ENCODE measurements around the gene CD34. TPM values are rescaled to one million over a fixed set of nuclear protein-coding genes. Genes with fewer than 3 reads are reported as not detected.
A peak's percentile ranks its signal among the peaks of the same experiment; 100 is the strongest.

CD34 gene
- total and polyA plus RNA-seq, 8 donors, result 3.2 to 31.2 (median 11.6) TPM

- peak overlapping the region in 1 of 5 donors; percentile 38 for H3K27ac ChIP-seq
- intact Hi-C loops (cut with DNase I; ENCODE audit: low total_unique reads), result no loop called here
Measured at GRCh38 chr1:207858806-207859205, 52.1 kb downstream of the CD34 start.

GRCh38 chr1:207858281-207858680 lies 52.6 kb downstream of the CD34 start:
- 69 to 90% (median 88%) methylated on average over 1 of the region's 1 CpG for WGBS, 5 donors
- intact Hi-C loops (cut with DNase I; ENCODE audit: low total_unique reads), result no loop called here
- Histone ChIP-seq H3K4me3 (no peak overlapping the region), H3K4me1 (peaks cover 31 to 97% (median 58%) of the 10 kb centered on the region in 4 donors), H3K27ac (peak overlapping the region in 1 of 5 donors; percentile 38), H3K36me3 (peaks cover 1 to 40% (median 27%) of the 10 kb centered on the region in 4 donors), H3K9me3 (no peaks in the 10 kb centered on the region), H3K27me3 (no peaks in the 10 kb centered on the region)
- DNase-seq, result no peak
- TF ChIP-seq CTCF (IDR thresholded peaks at IDR 0.05) (no peak), EP300 (IDR thresholded peaks at IDR 0.05) (no peak), POLR2AphosphoS5 (IDR thresholded peaks at IDR 0.05) (no peak), POLR2A (IDR thresholded peaks at IDR 0.05) (no peak)

More at GRCh38 chr1:207858806-207859205, 52.1 kb downstream of the CD34 start:
- H3K36me3 ChIP-seq, result peaks cover 0 to 46% (median 30%) of the 10 kb centered on the region in 4 donors
- no peak overlapping the region for H3K4me3 ChIP-seq
- H3K9me3 ChIP-seq, result no peaks in the 10 kb centered on the region
- DNase-seq, result no peak
- TF ChIP-seq POLR2A (IDR thresholded peaks at IDR 0.05), result no peak
- TF ChIP-seq POLR2AphosphoS5 (IDR thresholded peaks at IDR 0.05), result no peak
- TF ChIP-seq CTCF (IDR thresholded peaks at IDR 0.05), result no peak
- no peak for TF ChIP-seq EP300 (IDR thresholded peaks at IDR 0.05)
- 60 to 73% (median 63%) methylated on average over 4 of the region's 4 CpGs for WGBS, 5 donors
- no peaks in the 10 kb centered on the region for H3K27me3 ChIP-seq
- H3K4me1 ChIP-seq, result peaks cover 29 to 97% (median 58%) of the 10 kb centered on the region in 4 donors

GRCh38 chr1:207857447-207857846 lies 53.5 kb downstream of the CD34 start:
- Histone ChIP-seq H3K27ac (no peak overlapping the region), H3K36me3 (peaks cover 7 to 34% (median 22%) of the 10 kb centered on the region in 4 donors), H3K4me3 (no peak overlapping the region), H3K27me3 (no peaks in the 10 kb centered on the region), H3K4me1 (peaks cover 38 to 97% (median 62%) of the 10 kb centered on the region in 4 donors), H3K9me3 (no peaks in the 10 kb centered on the region)
- 83 to 91% (median 90%) methylated on average over 7 of the region's 7 CpGs for WGBS, 5 donors
- TF ChIP-seq POLR2A (IDR thresholded peaks at IDR 0.05) (no peak), POLR2AphosphoS5 (IDR thresholded peaks at IDR 0.05) (no peak), EP300 (IDR thresholded peaks at IDR 0.05) (no peak), CTCF (IDR thresholded peaks at IDR 0.05) (no peak)
- intact Hi-C loops (cut with DNase I; ENCODE audit: low total_unique reads), result no loop called here
- no peak for DNase-seq

GRCh38 chr1:207856276-207857023 lies 54.5 kb downstream of the CD34 start:
- Histone ChIP-seq H3K9me3 (no peaks in the 10 kb centered on the region), H3K4me1 (peaks cover 36 to 96% (median 61%) of the 10 kb centered on the region in 4 donors), H3K36me3 (peaks cover 7 to 36% (median 25%) of the 10 kb centered on the region in 4 donors), H3K27ac (no peak overlapping the region), H3K27me3 (no peaks in the 10 kb centered on the region), H3K4me3 (no peak overlapping the region)
- intact Hi-C loops (cut with DNase I; ENCODE audit: low total_unique reads), result no loop called here
- 42 to 89% (median 85%) methylated on average over 1 of the region's 1 CpG for WGBS, 5 donors
- TF ChIP-seq POLR2AphosphoS5 (IDR thresholded peaks at IDR 0.05) (no peak), CTCF (IDR thresholded peaks at IDR 0.05) (no peak), EP300 (IDR thresholded peaks at IDR 0.05) (no peak), POLR2A (IDR thresholded peaks at IDR 0.05) (no peak)
- no peak for DNase-seq

Measured in stomach (tissue), 9 donors.